HUES64 (cell line): ENCODE data around the gene DAAM1.

Experiments
- H3K27ac ChIP-seq: 2 replicates; pipeline ENCODE4 v1.7.0; 2013; ENCODE audit warnings: low read depth, low read length, inconsistent platforms
- H3K27me3 ChIP-seq: 2 replicates; pipeline ENCODE4 v1.6.1; 2013; ENCODE audit warnings: mild to moderate bottlenecking, low read length; ENCODE audit not compliant: insufficient read depth
- H3K36me3 ChIP-seq: 2 replicates; pipeline ENCODE4 v1.6.1; 2013; ENCODE audit warnings: mild to moderate bottlenecking, low read length; ENCODE audit not compliant: insufficient read depth
- H3K4me1 ChIP-seq: 2 replicates; pipeline ENCODE4 v1.6.1; 2013; ENCODE audit warnings: mild to moderate bottlenecking, low read length, moderate library complexity; ENCODE audit not compliant: insufficient read depth
- H3K4me3 ChIP-seq: 2 replicates; pipeline ENCODE4 v1.5.1; 2013; ENCODE audit warnings: mild to moderate bottlenecking, low read length, moderate library complexity
- H3K9ac ChIP-seq: 2 replicates; pipeline ENCODE4 v1.6.1; 2013; ENCODE audit warnings: mild to moderate bottlenecking, low read depth, low read length
- H3K9me3 ChIP-seq: 2 replicates; pipeline ENCODE4 v1.6.1; 2013; ENCODE audit warnings: low read depth, low read length; ENCODE audit not compliant: insufficient read depth
- WGBS: fragments of 150-250, 120-280 bp; methylation state at CpG from one replicate; pipeline ENCODE4 v1.1.7; 2013; ENCODE audit warnings: missing lambda C conversion rate; 5-methylcytosine and 5-hydroxymethylcytosine counted together

DAAM1 gene

GRCh38 chr14:59305836-59306555 is 117.5 kb downstream of the DAAM1 start:
- H3K27ac ChIP-seq, result no peak overlapping the region
- peaks cover 22% of the 10 kb centered on the region for H3K4me1 ChIP-seq
- WGBS, result 86% methylated on average over 1 of the region's 1 CpG

GRCh38 chr14:59306775-59307174 is 118.3 kb downstream of the DAAM1 start:
- Histone ChIP-seq H3K4me1 (peaks cover 22% of the 10 kb centered on the region), H3K27ac (no peak overlapping the region), H3K36me3 (no peaks in the 10 kb centered on the region), H3K9me3 (no peaks in the 10 kb centered on the region), H3K4me3 (no peak overlapping the region), H3K9ac (no peak overlapping the region), H3K27me3 (no peaks in the 10 kb centered on the region)
- WGBS, result 95% methylated on average over 1 of the region's 1 CpG

More at GRCh38 chr14:59305836-59306555, 117.5 kb downstream of the DAAM1 start:
- no peak overlapping the region for H3K9ac ChIP-seq
- H3K27me3 ChIP-seq, result no peaks in the 10 kb centered on the region
- no peaks in the 10 kb centered on the region for H3K36me3 ChIP-seq
- H3K4me3 ChIP-seq, result no peak overlapping the region
- no peaks in the 10 kb centered on the region for H3K9me3 ChIP-seq

GRCh38 chr14:59308086-59308485 is 119.6 kb downstream of the DAAM1 start:
- no peaks in the 10 kb centered on the region for H3K27me3 ChIP-seq
- no peaks in the 10 kb centered on the region for H3K9me3 ChIP-seq
- no peak overlapping the region for H3K4me3 ChIP-seq
- H3K27ac ChIP-seq, result no peak overlapping the region
- peaks cover 23% of the 10 kb centered on the region for H3K4me1 ChIP-seq
- no peak overlapping the region for H3K9ac ChIP-seq
- H3K36me3 ChIP-seq, result no peaks in the 10 kb centered on the region

- Histone ChIP-seq H3K9me3 (no peaks in the 10 kb centered on the region), H3K36me3 (no peaks in the 10 kb centered on the region), H3K27me3 (no peaks in the 10 kb centered on the region), H3K4me3 (no peak overlapping the region), H3K4me1 (peaks cover 24% of the 10 kb centered on the region), H3K9ac (no peak overlapping the region), H3K27ac (no peak overlapping the region)
- WGBS, result 90% methylated on average over 1 of the region's 1 CpG
These were observed 120.2 kb downstream of the DAAM1 start for GRCh38 chr14:59308673-59309072.

- H3K4me1 ChIP-seq, result peaks cover 24% of the 10 kb centered on the region
- H3K27me3 ChIP-seq, result no peaks in the 10 kb centered on the region
- H3K4me3 ChIP-seq, result no peak overlapping the region
- H3K27ac ChIP-seq, result no peak overlapping the region
- no peaks in the 10 kb centered on the region for H3K36me3 ChIP-seq
- no peaks in the 10 kb centered on the region for H3K9me3 ChIP-seq
- no peak overlapping the region for H3K9ac ChIP-seq
- 95% methylated on average over 7 of the region's 7 CpGs for WGBS
These were observed 120.9 kb downstream of the DAAM1 start for GRCh38 chr14:59309291-59309900.

- Histone ChIP-seq H3K4me1 (peaks cover 22% of the 10 kb centered on the region), H3K36me3 (no peaks in the 10 kb centered on the region), H3K9me3 (no peaks in the 10 kb centered on the region), H3K4me3 (no peak overlapping the region), H3K9ac (no peak overlapping the region), H3K27ac (no peak overlapping the region), H3K27me3 (no peaks in the 10 kb centered on the region)
- WGBS, result 95% methylated on average over 3 of the region's 3 CpGs
These were observed 122.2 kb downstream of the DAAM1 start for GRCh38 chr14:59310633-59311032.

GRCh38 chr14:59311723-59312122 is 123.3 kb downstream of the DAAM1 start:
- Histone ChIP-seq H3K4me3 (no peak overlapping the region), H3K9me3 (no peaks in the 10 kb centered on the region), H3K4me1 (peaks cover 11% of the 10 kb centered on the region), H3K27me3 (no peaks in the 10 kb centered on the region), H3K9ac (no peak overlapping the region), H3K36me3 (no peaks in the 10 kb centered on the region), H3K27ac (no peak overlapping the region)
- WGBS, result 92% methylated on average over 2 of the region's 3 CpGs

- no peak overlapping the region for H3K9ac ChIP-seq
- no peaks in the 10 kb centered on the region for H3K36me3 ChIP-seq
- no peaks in the 10 kb centered on the region for H3K27me3 ChIP-seq
- WGBS, result 89% methylated on average over 3 of the region's 3 CpGs
- no peak overlapping the region for H3K4me3 ChIP-seq
- no peaks in the 10 kb centered on the region for H3K9me3 ChIP-seq
- no peak overlapping the region for H3K27ac ChIP-seq
- peaks cover 4% of the 10 kb centered on the region; the same call in 1 of the 2 replicates for H3K4me1 ChIP-seq
These were observed 124.7 kb downstream of the DAAM1 start for GRCh38 chr14:59313144-59313651.

GRCh38 chr14:59313658-59314608 is 125.5 kb downstream of the DAAM1 start:
- Histone ChIP-seq H3K36me3 (no peaks in the 10 kb centered on the region), H3K4me3 (no peak overlapping the region), H3K9me3 (no peaks in the 10 kb centered on the region), H3K9ac (no peak overlapping the region), H3K27ac (no peak overlapping the region), H3K27me3 (no peaks in the 10 kb centered on the region), H3K4me1 (peaks cover 4% of the 10 kb centered on the region; the same call in 1 of the 2 replicates)
- WGBS, result 68% methylated on average over 3 of the region's 3 CpGs

GRCh38 chr14:59314953-59315599 is 126.6 kb downstream of the DAAM1 start:
- no peaks in the 10 kb centered on the region for H3K36me3 ChIP-seq
- H3K4me3 ChIP-seq, result no peak overlapping the region
- no peaks in the 10 kb centered on the region for H3K27me3 ChIP-seq
- H3K9ac ChIP-seq, result no peak overlapping the region
- 84% methylated on average over 4 of the region's 5 CpGs for WGBS
- peaks cover 4% of the 10 kb centered on the region; the same call in 1 of the 2 replicates for H3K4me1 ChIP-seq
- no peak overlapping the region for H3K27ac ChIP-seq
- no peaks in the 10 kb centered on the region for H3K9me3 ChIP-seq
